ENCODE measurements around the gene PTPRN2. TPM values are rescaled to one million over a fixed set of nuclear protein-coding genes. Genes with fewer than 3 reads are reported as not detected.

PTPRN2 gene
- total and polyA plus RNA-seq, 2 of the 13 experiments (the other 11 are each of a cell fraction or from before 2014, with no cell fraction given): 2.5 to 24.2 TPM

GRCh38 chr7:158572000-158572828, 15.4 kb downstream of the PTPRN2 start:
- 63% methylated on average over 4 of the region's 7 CpGs for WGBS (ENCODE audit: low lambda C conversion rate)
- DNase-seq (ENCODE audit: low spot score) (peak; percentile 27), FAIRE-seq (peak; percentile 75), ATAC-seq (peak; percentile 76)
- Histone ChIP-seq H3K36me3 (replicated peaks in 1 of 2; ENCODE audit: control insufficient read depth in 1 of 2, insufficient read depth in 2 of 2, low read length in 2 of 2) (no peaks in the 10 kb centered on the region; a peak in 1 of 5 replicates), H3K4me1 (ENCODE audit: insufficient read depth, low read length) (peaks cover 31% of the 10 kb centered on the region), H3K4me3 (replicated peaks in 1 of 3; ENCODE audit: insufficient read depth in 1 of 3, low read depth in 2 of 3, low read length in 3 of 3) (no peak overlapping the region), H2AFZ (ENCODE audit: low read length) (no peak overlapping the region), H4K20me1 (ENCODE audit: insufficient read depth, low read length) (peaks cover 18% of the 10 kb centered on the region; the same call in 1 of the 2 replicates), H3K9ac (ENCODE audit: insufficient read depth, low read depth, low read length) (no peak overlapping the region; the same call in 1 of the 2 replicates), H3K9me3 (ENCODE audit: low read length) (no peaks in the 10 kb centered on the region), H3K4me2 (ENCODE audit: low read depth, low read length) (no peak overlapping the region), H3K27me3 (ENCODE audit: control insufficient read depth in 1 of 2, insufficient read depth in 2 of 2, low read length in 2 of 2) (no peaks in the 10 kb centered on the region), H3K79me2 (ENCODE audit: insufficient read depth, low read length) (peaks cover 38% of the 10 kb centered on the region), H3K27ac (ENCODE audit: extremely low read length, insufficient read depth, low read length) (no peak overlapping the region)
- in situ Hi-C loops (cut with HindIII; ENCODE audit: extremely low pct_ligation_motif_present, low pct_unique_long_range_greater_than_20kb) (no loop called here), intact Hi-C loops (cut with micrococcal nuclease; ENCODE audit: unreplicated experiment) (no loop called here)
- BruUV-seq (replicated peaks): no TSS peak
- POLR2A ChIA-PET: interaction anchor here (1.1 kb wide), 1 partner anchor 10 kb away, joined by 3 read pairs; no protein-coding TSS in a partner anchor
- CTCF ChIA-PET (ENCODE audit: low intra/inter-chr PET ratio, low total read pairs): interaction anchor here (1.5 kb wide), 1 partner anchor 75 kb away, joined by 4 read pairs; no protein-coding TSS in a partner anchor
- TF ChIP-seq FOSL2 (CRISPR knock-in tag; IDR thresholded peaks at IDR 0.05): peak; percentile 23; the same call in 1 of the 2 replicates
- TF ChIP-seq STAG1 (CRISPR knock-in tag; IDR thresholded peaks at IDR 0.05): peak; percentile 22; the same call in 1 of the 2 replicates
- TF ChIP-seq, protein P1, sequence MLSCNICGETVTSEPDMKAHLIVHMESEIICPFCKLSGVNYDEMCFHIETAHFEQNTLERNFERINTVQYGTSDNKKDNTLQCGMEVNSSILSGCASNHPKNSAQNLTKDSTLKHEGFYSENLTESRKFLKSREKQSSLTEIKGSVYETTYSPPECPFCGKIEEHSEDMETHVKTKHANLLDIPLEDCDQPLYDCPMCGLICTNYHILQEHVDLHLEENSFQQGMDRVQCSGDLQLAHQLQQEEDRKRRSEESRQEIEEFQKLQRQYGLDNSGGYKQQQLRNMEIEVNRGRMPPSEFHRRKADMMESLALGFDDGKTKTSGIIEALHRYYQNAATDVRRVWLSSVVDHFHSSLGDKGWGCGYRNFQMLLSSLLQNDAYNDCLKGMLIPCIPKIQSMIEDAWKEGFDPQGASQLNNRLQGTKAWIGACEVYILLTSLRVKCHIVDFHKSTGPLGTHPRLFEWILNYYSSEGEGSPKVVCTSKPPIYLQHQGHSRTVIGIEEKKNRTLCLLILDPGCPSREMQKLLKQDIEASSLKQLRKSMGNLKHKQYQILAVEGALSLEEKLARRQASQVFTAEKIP (CRISPR knock-in tag; IDR thresholded peaks at IDR 0.05; ENCODE audit: borderline replicate concordance): no peak
- TF ChIP-seq ZNF296 (CRISPR knock-in tag; conservative IDR thresholded peaks at IDR 0.05): no peak
- TF ChIP-seq, protein P2, sequence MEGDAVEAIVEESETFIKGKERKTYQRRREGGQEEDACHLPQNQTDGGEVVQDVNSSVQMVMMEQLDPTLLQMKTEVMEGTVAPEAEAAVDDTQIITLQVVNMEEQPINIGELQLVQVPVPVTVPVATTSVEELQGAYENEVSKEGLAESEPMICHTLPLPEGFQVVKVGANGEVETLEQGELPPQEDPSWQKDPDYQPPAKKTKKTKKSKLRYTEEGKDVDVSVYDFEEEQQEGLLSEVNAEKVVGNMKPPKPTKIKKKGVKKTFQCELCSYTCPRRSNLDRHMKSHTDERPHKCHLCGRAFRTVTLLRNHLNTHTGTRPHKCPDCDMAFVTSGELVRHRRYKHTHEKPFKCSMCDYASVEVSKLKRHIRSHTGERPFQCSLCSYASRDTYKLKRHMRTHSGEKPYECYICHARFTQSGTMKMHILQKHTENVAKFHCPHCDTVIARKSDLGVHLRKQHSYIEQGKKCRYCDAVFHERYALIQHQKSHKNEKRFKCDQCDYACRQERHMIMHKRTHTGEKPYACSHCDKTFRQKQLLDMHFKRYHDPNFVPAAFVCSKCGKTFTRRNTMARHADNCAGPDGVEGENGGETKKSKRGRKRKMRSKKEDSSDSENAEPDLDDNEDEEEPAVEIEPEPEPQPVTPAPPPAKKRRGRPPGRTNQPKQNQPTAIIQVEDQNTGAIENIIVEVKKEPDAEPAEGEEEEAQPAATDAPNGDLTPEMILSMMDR (CRISPR knock-in tag; IDR thresholded peaks at IDR 0.05): peak; percentile 35
- no peak for TF ChIP-seq ZNF841 (CRISPR knock-in tag; IDR thresholded peaks at IDR 0.05; ENCODE audit: borderline replicate concordance)
- TF ChIP-seq ZNF792 (CRISPR knock-in tag; IDR thresholded peaks at IDR 0.05): no peak
- TF ChIP-seq, protein P3, sequence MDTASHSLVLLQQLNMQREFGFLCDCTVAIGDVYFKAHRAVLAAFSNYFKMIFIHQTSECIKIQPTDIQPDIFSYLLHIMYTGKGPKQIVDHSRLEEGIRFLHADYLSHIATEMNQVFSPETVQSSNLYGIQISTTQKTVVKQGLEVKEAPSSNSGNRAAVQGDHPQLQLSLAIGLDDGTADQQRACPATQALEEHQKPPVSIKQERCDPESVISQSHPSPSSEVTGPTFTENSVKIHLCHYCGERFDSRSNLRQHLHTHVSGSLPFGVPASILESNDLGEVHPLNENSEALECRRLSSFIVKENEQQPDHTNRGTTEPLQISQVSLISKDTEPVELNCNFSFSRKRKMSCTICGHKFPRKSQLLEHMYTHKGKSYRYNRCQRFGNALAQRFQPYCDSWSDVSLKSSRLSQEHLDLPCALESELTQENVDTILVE (CRISPR knock-in tag; IDR thresholded peaks at IDR 0.05): no peak
- TF ChIP-seq, protein P4, sequence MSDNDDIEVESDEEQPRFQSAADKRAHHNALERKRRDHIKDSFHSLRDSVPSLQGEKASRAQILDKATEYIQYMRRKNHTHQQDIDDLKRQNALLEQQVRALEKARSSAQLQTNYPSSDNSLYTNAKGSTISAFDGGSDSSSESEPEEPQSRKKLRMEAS (IDR thresholded peaks at IDR 0.05): no peak
- no peak for TF ChIP-seq FLYWCH1 (CRISPR knock-in tag; IDR thresholded peaks at IDR 0.05)
- TF ChIP-seq ZBTB4 (CRISPR knock-in tag; IDR thresholded peaks at IDR 0.05; ENCODE audit: borderline replicate concordance): no peak
- TF ChIP-seq, protein P5, sequence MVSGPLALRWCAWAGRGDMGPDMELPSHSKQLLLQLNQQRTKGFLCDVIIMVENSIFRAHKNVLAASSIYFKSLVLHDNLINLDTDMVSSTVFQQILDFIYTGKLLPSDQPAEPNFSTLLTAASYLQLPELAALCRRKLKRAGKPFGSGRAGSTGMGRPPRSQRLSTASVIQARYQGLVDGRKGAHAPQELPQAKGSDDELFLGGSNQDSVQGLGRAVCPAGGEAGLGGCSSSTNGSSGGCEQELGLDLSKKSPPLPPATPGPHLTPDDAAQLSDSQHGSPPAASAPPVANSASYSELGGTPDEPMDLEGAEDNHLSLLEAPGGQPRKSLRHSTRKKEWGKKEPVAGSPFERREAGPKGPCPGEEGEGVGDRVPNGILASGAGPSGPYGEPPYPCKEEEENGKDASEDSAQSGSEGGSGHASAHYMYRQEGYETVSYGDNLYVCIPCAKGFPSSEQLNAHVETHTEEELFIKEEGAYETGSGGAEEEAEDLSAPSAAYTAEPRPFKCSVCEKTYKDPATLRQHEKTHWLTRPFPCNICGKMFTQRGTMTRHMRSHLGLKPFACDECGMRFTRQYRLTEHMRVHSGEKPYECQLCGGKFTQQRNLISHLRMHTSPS (CRISPR knock-in tag; IDR thresholded peaks at IDR 0.05; ENCODE audit: low read depth): peak; percentile 43; the same call in 1 of the 2 replicates
- peak; percentile 76 for TF ChIP-seq ZKSCAN1 (IDR thresholded peaks at IDR 0.05; ENCODE audit: low read length)
